GM12872 (cell line): ENCODE measurements around the gene ACACB.

Experiments used
- CTCF ChIP-seq: IDR thresholded peaks from 3 replicates; pipeline ENCODE4 v1.5.1; 2011; ENCODE audit warnings: low read depth, mild to moderate bottlenecking, low read length, moderate library complexity; ENCODE audit not compliant: insufficient read depth

ACACB gene

GRCh38 chr12:109236257-109236656 lies 119.9 kb downstream of the ACACB start:
- no peak for TF ChIP-seq CTCF

- no peak for TF ChIP-seq CTCF
Measured at GRCh38 chr12:109239179-109239578, 122.8 kb downstream of the ACACB start.

- TF ChIP-seq CTCF: no peak
Measured at GRCh38 chr12:109239691-109240090, 123.3 kb downstream of the ACACB start.

- TF ChIP-seq CTCF: no peak
Measured at GRCh38 chr12:109240365-109240764, 124.0 kb downstream of the ACACB start.

GRCh38 chr12:109241936-109242335 lies 125.5 kb downstream of the ACACB start:
- TF ChIP-seq CTCF: no peak

- TF ChIP-seq CTCF: no peak
Measured at GRCh38 chr12:109244073-109244472, 127.7 kb downstream of the ACACB start.

GRCh38 chr12:109246221-109246620 lies 129.8 kb downstream of the ACACB start:
- TF ChIP-seq CTCF: no peak
